ENCODE data around the gene SESN3. TPM values are rescaled to one million over a fixed set of nuclear protein-coding genes. Genes with fewer than 3 reads are reported as not detected.
"Not testable (repeated sequence)": the region's sequence is repeated elsewhere in the genome, so short reads cannot be mapped to it uniquely, and the experiment has no call there.

The SESN3 gene
- total RNA-seq, 1 donor = 6.9 TPM

GRCh38 chr11:95137299-95137698 lies 93.7 kb downstream of the SESN3 start:
- no peak for DNase-seq (ENCODE audit: low read depth)
- H3K4me3 ChIP-seq (ENCODE audit: low read depth, low read length) = no peak overlapping the region
- no peak for TF ChIP-seq CTCF (IDR thresholded peaks at IDR 0.05; ENCODE audit: insufficient read depth, low read depth, low read length)

GRCh38 chr11:95136747-95137146 lies 94.3 kb downstream of the SESN3 start:
- DNase-seq (ENCODE audit: low read depth); H3K4me3 ChIP-seq (ENCODE audit: low read depth, low read length): not testable (repeated sequence)

- no peak for TF ChIP-seq CTCF (IDR thresholded peaks at IDR 0.05; ENCODE audit: insufficient read depth, low read depth, low read length)
- DNase-seq (ENCODE audit: low read depth) = no peak
- H3K4me3 ChIP-seq (ENCODE audit: low read depth, low read length) = no peak overlapping the region
Observed at GRCh38 chr11:95135880-95136279, 95.1 kb downstream of the SESN3 start.

- no peak overlapping the region for H3K4me3 ChIP-seq (ENCODE audit: low read depth, low read length)
- no peak for DNase-seq (ENCODE audit: low read depth)
- no peak for TF ChIP-seq CTCF (IDR thresholded peaks at IDR 0.05; ENCODE audit: insufficient read depth, low read depth, low read length)
Observed at GRCh38 chr11:95135155-95135554, 95.8 kb downstream of the SESN3 start.

GRCh38 chr11:95134491-95134890 lies 96.5 kb downstream of the SESN3 start:
- H3K4me3 ChIP-seq (ENCODE audit: low read depth, low read length) = no peak overlapping the region
- TF ChIP-seq CTCF (IDR thresholded peaks at IDR 0.05; ENCODE audit: insufficient read depth, low read depth, low read length) = no peak
- peak; percentile 74 for DNase-seq (ENCODE audit: low read depth)

GRCh38 chr11:95132956-95133355 lies 98.0 kb downstream of the SESN3 start:
- DNase-seq (ENCODE audit: low read depth) = no peak
- no peak overlapping the region for H3K4me3 ChIP-seq (ENCODE audit: low read depth, low read length)
- TF ChIP-seq CTCF (IDR thresholded peaks at IDR 0.05; ENCODE audit: insufficient read depth, low read depth, low read length) = no peak

- no peak overlapping the region for H3K4me3 ChIP-seq (ENCODE audit: low read depth, low read length)
- no peak for TF ChIP-seq CTCF (IDR thresholded peaks at IDR 0.05; ENCODE audit: insufficient read depth, low read depth, low read length)
- DNase-seq (ENCODE audit: low read depth) = no peak
Observed at GRCh38 chr11:95128602-95129001, 102.4 kb downstream of the SESN3 start.
